Esophagus (tissue), 2 donors: ENCODE measurements around the gene FOXP2. TPM values are rescaled to one million over a fixed set of nuclear protein-coding genes. Genes with fewer than 3 reads are reported as not detected.

ENCODE experiments used
- H3K27ac ChIP-seq, 2 donors: one replicate each; pipeline ENCODE4 v1.5.1; 2013; ENCODE audit warnings: low read depth in 2 of 2, mild to moderate bottlenecking in 2 of 2, inconsistent platforms in 1 of 2, low read length in 1 of 2, moderate library complexity in 1 of 2
- H3K27me3 ChIP-seq, 2 donors: one replicate each; pipeline ENCODE4 v1.6.1; 2013; ENCODE audit warnings: low read length in 2 of 2, control low read depth in 1 of 2, mild to moderate bottlenecking in 1 of 2; ENCODE audit not compliant: insufficient read depth in 2 of 2, control insufficient read depth in 1 of 2
- H3K36me3 ChIP-seq, 2 donors: one replicate each; pipeline ENCODE4 v1.6.1; 2013; ENCODE audit warnings: low read length in 1 of 2; ENCODE audit not compliant: control insufficient read depth in 2 of 2, insufficient read depth in 2 of 2
- H3K4me1 ChIP-seq, 2 donors: one replicate each; pipeline ENCODE4 v1.6.1; 2013; ENCODE audit warnings: low read length in 1 of 2; ENCODE audit not compliant: control insufficient read depth in 2 of 2, insufficient read depth in 2 of 2
- H3K4me3 ChIP-seq, 2 donors: one replicate each; pipeline ENCODE4 v1.5.1; 2013; ENCODE audit warnings: low read length in 2 of 2, mild to moderate bottlenecking in 2 of 2, low read depth in 1 of 2, moderate library complexity in 1 of 2
- H3K9me3 ChIP-seq, 2 donors: one replicate each; pipeline ENCODE4 v1.6.1; 2013; ENCODE audit warnings: mild to moderate bottlenecking in 2 of 2, low read depth in 1 of 2, low read length in 1 of 2, moderate library complexity in 1 of 2; ENCODE audit not compliant: control insufficient read depth in 2 of 2, insufficient read depth in 1 of 2
- WGBS, 2 donors: extraction: QIAGEN DNeasy Blood & Tissue Kit; methylation state at CpG; one replicate each; pipeline ENCODE4 v1.1.7; 2013; 5-methylcytosine and 5-hydroxymethylcytosine counted together
- polyA plus RNA-seq, 2 donors: library from polyadenylated mRNA; stranded (reverse); fragments of 200-250 nt; gene quantifications; one replicate each; pipeline ENCODE4 v1.2.3, GENCODE V29; 2013
- donor health status: healthy with polysubstance abuse.
- donor health status: Bipolar disorder and iron deficiency.

Gene FOXP2
- polyA plus RNA-seq, 2 donors: 2.1 to 2.5 TPM

DNA sequence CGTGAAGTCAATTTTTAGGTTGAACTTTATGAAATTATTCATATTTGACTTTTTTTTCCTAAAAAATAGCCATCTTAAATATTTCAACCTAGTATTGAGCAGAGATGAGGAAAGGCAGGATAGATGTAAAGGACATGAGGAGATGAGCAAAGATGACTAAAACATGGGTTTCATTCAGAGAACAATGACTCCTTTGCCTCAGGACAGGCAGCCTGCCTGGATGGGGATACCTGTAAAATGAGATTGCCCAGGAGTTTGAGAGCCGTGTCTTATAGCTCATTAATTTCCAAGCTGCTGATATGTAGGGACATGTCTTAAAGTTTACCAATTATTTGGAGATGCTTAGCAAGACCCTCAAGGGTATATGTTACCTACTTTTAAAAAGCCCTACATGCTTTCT is 263.5 kb downstream of the FOXP2 start:
- H3K27ac ChIP-seq: no peak overlapping the region
- no peaks in the 10 kb centered on the region for H3K27me3 ChIP-seq
- H3K9me3 ChIP-seq: no peaks in the 10 kb centered on the region
- no peak overlapping the region for H3K4me3 ChIP-seq
- no peaks in the 10 kb centered on the region for H3K36me3 ChIP-seq
- 82 to 89% methylated on average over 2 of the region's 2 CpGs for WGBS, 2 donors
- no peaks in the 10 kb centered on the region for H3K4me1 ChIP-seq

GRCh38 chr7:114687238-114687637 is 272.6 kb downstream of the FOXP2 start:
- no peaks in the 10 kb centered on the region for H3K4me1 ChIP-seq
- WGBS, 2 donors: 86 to 89% methylated on average over 4 of the region's 4 CpGs
- peaks cover 0 to 2% of the 10 kb centered on the region in 2 donors for H3K36me3 ChIP-seq
- H3K4me3 ChIP-seq: no peak overlapping the region
- no peaks in the 10 kb centered on the region for H3K27me3 ChIP-seq
- H3K9me3 ChIP-seq: no peaks in the 10 kb centered on the region
- no peak overlapping the region for H3K27ac ChIP-seq

GRCh38 chr7:114688443-114689055 is 273.9 kb downstream of the FOXP2 start:
- no peaks in the 10 kb centered on the region for H3K27me3 ChIP-seq
- H3K4me1 ChIP-seq: no peaks in the 10 kb centered on the region
- 54 to 56% methylated on average over 2 of the region's 2 CpGs for WGBS, 2 donors
- H3K4me3 ChIP-seq: no peak overlapping the region
- H3K36me3 ChIP-seq: peaks cover 0 to 2% of the 10 kb centered on the region in 2 donors
- H3K9me3 ChIP-seq: no peaks in the 10 kb centered on the region
- H3K27ac ChIP-seq: no peak overlapping the region

DNA sequence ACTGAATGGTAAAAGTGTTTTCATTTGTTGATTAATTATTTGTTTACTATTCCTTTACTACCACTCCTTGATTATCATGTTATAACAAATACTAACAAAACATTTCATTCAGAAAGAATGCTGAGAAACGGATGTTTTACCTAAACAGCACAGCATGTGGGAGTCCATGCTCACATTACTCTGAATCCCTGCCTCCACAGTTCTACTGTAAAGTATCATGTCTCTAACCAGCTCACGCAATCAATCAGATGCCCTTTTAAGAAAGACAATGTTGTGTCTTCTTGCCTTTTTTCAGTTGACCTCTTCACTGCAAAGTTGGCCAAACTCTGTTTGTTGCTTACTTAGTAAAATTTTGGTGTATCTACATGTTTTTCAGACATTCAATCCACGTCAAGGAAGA is 274.8 kb downstream of the FOXP2 start:
- no peaks in the 10 kb centered on the region for H3K27me3 ChIP-seq
- H3K4me3 ChIP-seq: no peak overlapping the region
- H3K4me1 ChIP-seq: no peaks in the 10 kb centered on the region
- H3K27ac ChIP-seq: no peak overlapping the region
- H3K9me3 ChIP-seq: no peaks in the 10 kb centered on the region
- WGBS, 2 donors: 80% methylated on average over 3 of the region's 3 CpGs
- H3K36me3 ChIP-seq: peaks cover 0 to 2% of the 10 kb centered on the region in 2 donors

DNA sequence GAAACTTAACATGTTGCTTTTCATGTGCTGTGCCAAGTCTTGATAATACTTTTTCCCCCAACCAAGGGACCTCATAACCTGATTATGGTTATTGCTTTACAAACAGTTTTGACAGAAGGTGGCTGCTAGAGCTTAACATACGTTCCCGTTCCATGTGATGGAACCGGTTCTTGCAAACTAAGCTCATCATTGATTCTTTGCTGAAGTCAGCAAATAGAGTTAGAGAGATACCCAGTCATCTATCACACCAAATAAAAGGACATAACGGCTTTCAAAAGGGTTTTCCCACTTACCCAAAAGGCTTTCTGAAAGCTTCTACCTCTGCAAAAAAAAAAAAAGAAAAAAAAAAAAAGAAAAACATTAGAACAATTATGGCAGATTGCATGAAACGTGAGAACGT is 277.0 kb downstream of the FOXP2 start:
- WGBS, 2 donors: 87 to 91% methylated on average over 6 of the region's 6 CpGs
- Histone ChIP-seq H3K36me3 (peaks cover 0 to 2% of the 10 kb centered on the region in 2 donors), H3K27me3 (no peaks in the 10 kb centered on the region), H3K27ac (no peak overlapping the region), H3K4me1 (no peaks in the 10 kb centered on the region), H3K4me3 (no peak overlapping the region), H3K9me3 (no peaks in the 10 kb centered on the region)

GRCh38 chr7:114695182-114695581 is 280.6 kb downstream of the FOXP2 start:
- no peak overlapping the region for H3K27ac ChIP-seq
- 92 to 93% methylated on average over 4 of the region's 4 CpGs for WGBS, 2 donors
- no peaks in the 10 kb centered on the region for H3K36me3 ChIP-seq
- H3K4me3 ChIP-seq: no peak overlapping the region
- H3K27me3 ChIP-seq: no peaks in the 10 kb centered on the region
- no peaks in the 10 kb centered on the region for H3K9me3 ChIP-seq
- H3K4me1 ChIP-seq: no peaks in the 10 kb centered on the region

- no peaks in the 10 kb centered on the region for H3K9me3 ChIP-seq
- no peaks in the 10 kb centered on the region for H3K27me3 ChIP-seq
These were observed 285.8 kb downstream of the FOXP2 start for GRCh38 chr7:114700247-114700928.

GRCh38 chr7:114703677-114704076 is 289.1 kb downstream of the FOXP2 start:
- Histone ChIP-seq H3K9me3 (no peaks in the 10 kb centered on the region), H3K27ac (no peak overlapping the region), H3K4me1 (no peaks in the 10 kb centered on the region), H3K36me3 (no peaks in the 10 kb centered on the region), H3K4me3 (no peak overlapping the region), H3K27me3 (no peaks in the 10 kb centered on the region)
- WGBS, 2 donors: 72 to 76% methylated on average over 6 of the region's 6 CpGs

More at GRCh38 chr7:114700247-114700928, 285.8 kb downstream of the FOXP2 start:
- Histone ChIP-seq H3K4me3 (no peak overlapping the region), H3K4me1 (no peaks in the 10 kb centered on the region), H3K27ac (no peak overlapping the region), H3K36me3 (no peaks in the 10 kb centered on the region)
- 88 to 89% methylated on average over 3 of the region's 3 CpGs for WGBS, 2 donors

DNA sequence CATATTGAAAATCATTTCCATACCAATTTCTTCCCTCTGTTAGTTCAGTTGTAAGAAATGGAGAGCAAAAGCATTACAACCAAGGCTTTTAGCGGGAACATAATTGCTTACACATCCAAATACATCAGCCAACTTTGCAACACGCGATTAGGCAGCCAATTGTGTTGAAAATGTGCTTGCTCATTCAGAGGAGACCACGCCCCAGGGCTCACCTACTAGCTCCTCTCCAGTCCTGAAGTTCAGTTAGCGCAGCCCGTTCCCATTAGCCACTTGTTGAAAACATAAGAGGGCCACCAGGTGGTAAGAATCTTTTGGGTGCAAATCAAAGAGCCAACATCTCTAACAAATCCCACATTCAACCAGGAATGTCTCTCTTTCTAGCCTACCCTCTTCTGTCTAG is 294.0 kb downstream of the FOXP2 start:
- H3K36me3 ChIP-seq: no peaks in the 10 kb centered on the region
- H3K27ac ChIP-seq: no peak overlapping the region
- WGBS, 2 donors: 77 to 81% methylated on average over 6 of the region's 6 CpGs
- no peaks in the 10 kb centered on the region for H3K27me3 ChIP-seq
- H3K9me3 ChIP-seq: no peaks in the 10 kb centered on the region
- H3K4me1 ChIP-seq: peaks cover 0 to 2% of the 10 kb centered on the region in 2 donors
- no peak overlapping the region for H3K4me3 ChIP-seq

DNA sequence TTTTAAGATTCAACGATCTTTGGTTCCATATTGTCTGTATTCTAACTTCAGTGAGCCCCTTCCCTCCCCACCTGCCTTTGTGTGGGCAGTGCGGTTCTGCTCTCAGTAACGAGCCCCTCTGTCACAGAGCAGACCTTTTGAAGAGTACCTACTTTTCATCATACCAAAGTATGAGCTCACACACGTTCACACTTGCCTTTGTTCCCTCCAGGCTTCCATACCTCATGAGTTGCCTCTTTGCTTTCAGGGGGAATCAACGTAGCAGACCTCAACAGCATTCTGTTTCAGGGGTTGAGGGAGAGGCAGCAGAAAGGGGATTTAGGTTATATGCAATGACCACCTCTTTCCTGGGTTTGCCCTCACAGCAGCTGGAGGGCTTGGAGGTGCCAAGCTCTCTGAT is 295.9 kb downstream of the FOXP2 start:
- no peak overlapping the region for H3K4me3 ChIP-seq
- WGBS, 2 donors: 64 to 75% methylated on average over 5 of the region's 5 CpGs
- H3K4me1 ChIP-seq: peaks cover 0 to 2% of the 10 kb centered on the region in 2 donors
- H3K9me3 ChIP-seq: no peaks in the 10 kb centered on the region
- H3K27me3 ChIP-seq: no peaks in the 10 kb centered on the region
- no peak overlapping the region for H3K27ac ChIP-seq
- H3K36me3 ChIP-seq: no peaks in the 10 kb centered on the region
